Lower leg skin (tissue), 3 donors: Measurements from ENCODE around the gene PITPNC1.

Experiments
- POLR2A ChIP-seq, 2 donors: fragments of 450-650 bp; IDR thresholded peaks; one replicate each; pipeline ENCODE4 v1.6.1; 2016 to 2017; ENCODE audit warnings: antibody characterized with exemption in 2 of 2, mild to moderate bottlenecking in 1 of 2, moderate library complexity in 1 of 2
- TF ChIP-seq, protein P1 (sequence below), 3 donors: fragments of 450-650 bp; IDR thresholded peaks; one replicate each; pipeline ENCODE4 v1.5.1; 2016; ENCODE audit warnings: antibody characterized with exemption in 3 of 3, mild to moderate bottlenecking in 3 of 3, moderate library complexity in 2 of 3

DNA sequence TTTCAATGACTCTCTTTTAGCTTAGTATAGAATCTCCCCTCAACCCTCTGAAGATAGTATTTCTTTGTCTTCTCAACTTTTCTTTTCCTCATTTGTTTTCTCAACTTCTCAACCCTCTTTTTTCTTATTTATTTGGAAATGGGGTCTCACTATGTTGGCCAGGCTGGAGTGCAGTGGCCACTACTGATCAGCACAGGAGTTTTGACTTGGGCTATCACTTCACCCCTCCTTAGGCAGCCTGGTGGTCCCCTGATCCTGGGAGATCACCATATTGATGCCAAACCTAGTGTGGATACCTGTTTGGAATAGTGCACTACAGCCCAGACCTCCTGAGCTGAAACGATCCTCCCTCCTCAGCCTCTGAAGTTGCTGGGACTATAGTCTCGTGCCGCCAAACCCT lies 79.8 kb downstream of the PITPNC1 start:
- TF ChIP-seq, protein P1, sequence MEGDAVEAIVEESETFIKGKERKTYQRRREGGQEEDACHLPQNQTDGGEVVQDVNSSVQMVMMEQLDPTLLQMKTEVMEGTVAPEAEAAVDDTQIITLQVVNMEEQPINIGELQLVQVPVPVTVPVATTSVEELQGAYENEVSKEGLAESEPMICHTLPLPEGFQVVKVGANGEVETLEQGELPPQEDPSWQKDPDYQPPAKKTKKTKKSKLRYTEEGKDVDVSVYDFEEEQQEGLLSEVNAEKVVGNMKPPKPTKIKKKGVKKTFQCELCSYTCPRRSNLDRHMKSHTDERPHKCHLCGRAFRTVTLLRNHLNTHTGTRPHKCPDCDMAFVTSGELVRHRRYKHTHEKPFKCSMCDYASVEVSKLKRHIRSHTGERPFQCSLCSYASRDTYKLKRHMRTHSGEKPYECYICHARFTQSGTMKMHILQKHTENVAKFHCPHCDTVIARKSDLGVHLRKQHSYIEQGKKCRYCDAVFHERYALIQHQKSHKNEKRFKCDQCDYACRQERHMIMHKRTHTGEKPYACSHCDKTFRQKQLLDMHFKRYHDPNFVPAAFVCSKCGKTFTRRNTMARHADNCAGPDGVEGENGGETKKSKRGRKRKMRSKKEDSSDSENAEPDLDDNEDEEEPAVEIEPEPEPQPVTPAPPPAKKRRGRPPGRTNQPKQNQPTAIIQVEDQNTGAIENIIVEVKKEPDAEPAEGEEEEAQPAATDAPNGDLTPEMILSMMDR (IDR thresholded peaks at IDR 0.05) = no peak
- TF ChIP-seq POLR2A (IDR thresholded peaks at IDR 0.05) = no peak
